HCT116 (cell line): Measurements from ENCODE around the gene ZNF212.

ENCODE experiments used
- CBX3 ChIP-seq: IDR thresholded peaks from 2 replicates; pipeline ENCODE4 v1.6.1; 2012; ENCODE audit warnings: low read depth
- CEBPB ChIP-seq: IDR thresholded peaks from 2 replicates; pipeline ENCODE4 v1.6.1; 2012; ENCODE audit warnings: low read depth
- EZH2 ChIP-seq: fragments of 200-600 bp; sonication (generic); IDR thresholded peaks from 2 replicates; pipeline ENCODE4 v1.6.1; 2017; ENCODE audit warnings: antibody characterized with exemption, mixed run types
- FOSL1 ChIP-seq: IDR thresholded peaks from 2 replicates; pipeline ENCODE4 v1.6.1; 2012; ENCODE audit warnings: low read depth
- POLR2A ChIP-seq: IDR thresholded peaks from 2 replicates; pipeline ENCODE4 v1.7.0; 2011; ENCODE audit warnings: borderline replicate concordance; ENCODE audit not compliant: insufficient read depth, insufficient read length; ENCODE audit errors: extremely low read depth
- POLR2AphosphoS5 ChIP-seq: IDR thresholded peaks from 2 replicates; pipeline ENCODE4 v1.6.1; 2011; ENCODE audit warnings: mild to moderate bottlenecking, low read depth, low read length, moderate library complexity
- TCF7L2 ChIP-seq: IDR thresholded peaks from 2 replicates; pipeline ENCODE4 v1.7.0; 2011; ENCODE audit warnings: borderline replicate concordance, inconsistent platforms; ENCODE audit not compliant: insufficient read depth, insufficient read length; ENCODE audit errors: extremely low read depth
- ZFX ChIP-seq: fragments of 450-650 bp; IDR thresholded peaks from 2 replicates; pipeline ENCODE4 v1.6.1; 2017
- TF ChIP-seq, protein P1 (sequence below), 3 experiments: fragments of 200-600 bp in 1 of 3; sonication (generic) in 1 of 3; IDR thresholded peaks in 2 of 3; conservative IDR thresholded peaks in 1 of 3; 2 replicates each; pipeline ENCODE4 v1.5.1; 2012 to 2017; ENCODE audit warnings: low read depth in 2 of 3, low read length in 2 of 3, antibody characterized with exemption in 1 of 3, borderline replicate concordance in 1 of 3, control low read depth in 1 of 3, mild to moderate bottlenecking in 1 of 3, mixed read lengths in 1 of 3, mixed run types in 1 of 3, moderate library complexity in 1 of 3; ENCODE audit not compliant: insufficient read depth in 1 of 3
- TF ChIP-seq, protein P2 (sequence below): IDR thresholded peaks from 2 replicates; pipeline ENCODE4 v1.6.1; 2012

- TF ChIP-seq, protein P1, sequence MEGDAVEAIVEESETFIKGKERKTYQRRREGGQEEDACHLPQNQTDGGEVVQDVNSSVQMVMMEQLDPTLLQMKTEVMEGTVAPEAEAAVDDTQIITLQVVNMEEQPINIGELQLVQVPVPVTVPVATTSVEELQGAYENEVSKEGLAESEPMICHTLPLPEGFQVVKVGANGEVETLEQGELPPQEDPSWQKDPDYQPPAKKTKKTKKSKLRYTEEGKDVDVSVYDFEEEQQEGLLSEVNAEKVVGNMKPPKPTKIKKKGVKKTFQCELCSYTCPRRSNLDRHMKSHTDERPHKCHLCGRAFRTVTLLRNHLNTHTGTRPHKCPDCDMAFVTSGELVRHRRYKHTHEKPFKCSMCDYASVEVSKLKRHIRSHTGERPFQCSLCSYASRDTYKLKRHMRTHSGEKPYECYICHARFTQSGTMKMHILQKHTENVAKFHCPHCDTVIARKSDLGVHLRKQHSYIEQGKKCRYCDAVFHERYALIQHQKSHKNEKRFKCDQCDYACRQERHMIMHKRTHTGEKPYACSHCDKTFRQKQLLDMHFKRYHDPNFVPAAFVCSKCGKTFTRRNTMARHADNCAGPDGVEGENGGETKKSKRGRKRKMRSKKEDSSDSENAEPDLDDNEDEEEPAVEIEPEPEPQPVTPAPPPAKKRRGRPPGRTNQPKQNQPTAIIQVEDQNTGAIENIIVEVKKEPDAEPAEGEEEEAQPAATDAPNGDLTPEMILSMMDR (IDR thresholded peaks at IDR 0.05 in 2 of 3, conservative IDR thresholded peaks at IDR 0.05 in 1 of 3; ENCODE audit: borderline replicate concordance in 1 of 3, insufficient read depth in 1 of 3, low read depth in 2 of 3, low read length in 2 of 3), result no peak
- TF ChIP-seq CBX3 (no peak), POLR2A (no peak), TCF7L2 (no peak), CEBPB (no peak), POLR2AphosphoS5 (no peak), FOSL1 (no peak), ZFX (no peak), EZH2 (no peak)
- TF ChIP-seq, protein P2, sequence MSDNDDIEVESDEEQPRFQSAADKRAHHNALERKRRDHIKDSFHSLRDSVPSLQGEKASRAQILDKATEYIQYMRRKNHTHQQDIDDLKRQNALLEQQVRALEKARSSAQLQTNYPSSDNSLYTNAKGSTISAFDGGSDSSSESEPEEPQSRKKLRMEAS, result no peak
Measured at GRCh38 chr7:149217570-149217969, 21.9 kb upstream of the ZNF212 start.
